NCI-H2196 treated with DMSO at 0.1 percent for 48 hours (cell line): ENCODE data around the gene TCEANC.
"Not testable (repeated sequence)": the region's sequence is repeated elsewhere in the genome, so short reads cannot be mapped to it uniquely, and the experiment has no call there.

Experiments used
- DNase-seq: peaks from one replicate; lab custom pipeline; 2025; ENCODE audit not compliant: unreplicated experiment; lab: John Stamatoyannopoulos, UW

Gene TCEANC

GRCh38 chrX:13655674-13656073, 2.7 kb downstream of the TCEANC start:
- DNase-seq, result no peak

GRCh38 chrX:13658602-13659001, 5.7 kb downstream of the TCEANC start:
- peak; percentile 9 for DNase-seq

- DNase-seq, result no peak
Measured at GRCh38 chrX:13659063-13659462, 6.1 kb downstream of the TCEANC start.

- DNase-seq, result no peak
Measured at GRCh38 chrX:13661735-13662288, 8.9 kb downstream of the TCEANC start.

- DNase-seq, result no peak
Measured at GRCh38 chrX:13662355-13662791, 9.4 kb downstream of the TCEANC start.

GRCh38 chrX:13664020-13664419, 11.1 kb downstream of the TCEANC start:
- DNase-seq, result no peak

- no peak for DNase-seq
Measured at GRCh38 chrX:13666836-13667235, 13.9 kb downstream of the TCEANC start.

- DNase-seq, result no peak
Measured at GRCh38 chrX:13667919-13668318, 15.0 kb downstream of the TCEANC start.

- DNase-seq, result peak; percentile 19
Measured at GRCh38 chrX:13669246-13669737, 16.4 kb downstream of the TCEANC start.

- not testable (repeated sequence) for DNase-seq
Measured at GRCh38 chrX:13669755-13670154, 16.8 kb downstream of the TCEANC start.

- DNase-seq, result no peak
Measured at GRCh38 chrX:13670197-13670596, 17.3 kb downstream of the TCEANC start.

- no peak for DNase-seq
Measured at GRCh38 chrX:13673016-13673415, 20.1 kb downstream of the TCEANC start.

GRCh38 chrX:13676885-13677284, 23.9 kb downstream of the TCEANC start:
- DNase-seq, result no peak

- DNase-seq, result not testable (repeated sequence)
Measured at GRCh38 chrX:13679700-13680099, 26.8 kb downstream of the TCEANC start.

- no peak for DNase-seq
Measured at GRCh38 chrX:13681595-13681994, 28.7 kb downstream of the TCEANC start.

- no peak for DNase-seq
Measured at GRCh38 chrX:13684361-13684760, 31.4 kb downstream of the TCEANC start.

GRCh38 chrX:13685126-13685763, 32.3 kb downstream of the TCEANC start:
- no peak for DNase-seq

GRCh38 chrX:13687203-13687602, 34.3 kb downstream of the TCEANC start:
- no peak for DNase-seq

- DNase-seq, result no peak
Measured at GRCh38 chrX:13688384-13688957, 35.5 kb downstream of the TCEANC start.

GRCh38 chrX:13688958-13689740, 36.2 kb downstream of the TCEANC start, which contains the start of gene RAB9A:
TSS of gene RAB9A (plus strand) at chrX:13689128. CDS start at chrX:13708747, 19,619 bp downstream.
- DNase-seq, result peak; percentile 45

GRCh38 chrX:13689741-13690211, 36.8 kb downstream of the TCEANC start:
- no peak for DNase-seq
